SK-N-SH (cell line): Measurements from ENCODE around the gene THSD4. TPM values are rescaled to one million over a fixed set of nuclear protein-coding genes. Genes with fewer than 3 reads are reported as not detected.

Experiments used
- CTCF ChIA-PET: fragments of 300-600, 350-600 bp; formaldehyde crosslinking; extraction: SDS; loops from one replicate; lab custom pipeline; 2021; lab: Yijun Ruan, JAX
- POLR2A ChIA-PET: fragments of 350-600 bp; sonication (Branson Sonifier 250); formaldehyde crosslinking; extraction: SDS; loops from one replicate; lab custom pipeline; 2020; ENCODE audit warnings: antibody characterized with exemption, inconsistent platforms; lab: Yijun Ruan, JAX
- DNase-seq: peaks from one replicate; pipeline ENCODE4 v3.0.0; 2012
- H2AFZ ChIP-seq: fragments of 200-600 bp; sonication (generic); 2 replicates; pipeline ENCODE4 v1.8.1; 2016; ENCODE audit warnings: antibody characterized with exemption, mild to moderate bottlenecking, low read depth
- H3F3A ChIP-seq: fragments of 200-600 bp; sonication (generic); replicated peaks from 2 replicates; pipeline ENCODE3; 2016; ENCODE audit warnings: antibody characterized with exemption, mild to moderate bottlenecking; ENCODE audit not compliant: insufficient read depth
- H3K27ac ChIP-seq, 2 experiments: fragments of 200-500 bp in 1 of 2; fragments of 200-600 bp in 1 of 2; sonication (Bioruptor generic) in 1 of 2; sonication (generic), shearing (Covaris generic) in 1 of 2; 2 replicates each; pipeline versions ENCODE4 v1.5.1 to v1.6.1; 2014 to 2016; ENCODE audit warnings: low read depth in 2 of 2, inconsistent platforms in 1 of 2, low read length in 1 of 2, mild to moderate bottlenecking in 1 of 2, mixed read lengths in 1 of 2
- H3K27me3 ChIP-seq: fragments of 200-600 bp; sonication (generic), shearing (Covaris generic); 2 replicates; pipeline ENCODE4 v1.6.1; 2016; ENCODE audit warnings: mixed run types; ENCODE audit not compliant: insufficient read depth
- H3K36me3 ChIP-seq, 2 experiments: fragments of 200-500 bp in 1 of 2; fragments of 200-600 bp in 1 of 2; sonication (Bioruptor generic) in 1 of 2; sonication (generic) in 1 of 2; replicated peaks in 1 of 2; 2 replicates each; pipeline versions ENCODE3 to v1.5.1; 2014 to 2016; ENCODE audit warnings: low read length in 1 of 2, mild to moderate bottlenecking in 1 of 2; ENCODE audit not compliant: insufficient read depth in 2 of 2, control insufficient read depth in 1 of 2
- H3K4me1 ChIP-seq, 2 experiments: fragments of 200-500 bp in 1 of 2; fragments of 200-600 bp in 1 of 2; sonication (Bioruptor generic) in 1 of 2; sonication (generic), shearing (Covaris generic) in 1 of 2; 2 replicates each; pipeline versions ENCODE4 v1.5.1 to v1.6.1; 2014 to 2016; ENCODE audit warnings: low read depth in 1 of 2, low read length in 1 of 2, mixed run types in 1 of 2; ENCODE audit not compliant: insufficient read depth in 2 of 2, control insufficient read depth in 1 of 2
- H3K4me2 ChIP-seq: fragments of 200-600 bp; sonication (generic), shearing (Covaris generic); 2 replicates; pipeline ENCODE4 v1.6.1; 2017; ENCODE audit warnings: mixed run types
- H3K4me3 ChIP-seq, 2 experiments: fragments of 200-500 bp in 1 of 2; fragments of 200-600 bp in 1 of 2; sonication (Bioruptor generic) in 1 of 2; sonication (generic), shearing (Covaris generic) in 1 of 2; 2 replicates each; pipeline versions ENCODE4 v1.5.1 to v1.8.1; 2014 to 2016; ENCODE audit warnings: low read depth in 2 of 2, inconsistent platforms in 1 of 2, low read length in 1 of 2, mild to moderate bottlenecking in 1 of 2, mixed read lengths in 1 of 2, moderate library complexity in 1 of 2
- H3K79me2 ChIP-seq: fragments of 200-600 bp; sonication (generic); 2 replicates; pipeline ENCODE4 v1.8.1; 2017; ENCODE audit warnings: mild to moderate bottlenecking; ENCODE audit not compliant: insufficient read depth
- H3K9ac ChIP-seq: fragments of 200-600 bp; sonication (generic); 2 replicates; pipeline ENCODE4 v1.6.1; 2017; ENCODE audit warnings: mixed run types
- H3K9me2 ChIP-seq: fragments of 200-600 bp; sonication (generic); 2 replicates; pipeline ENCODE4 v1.6.1; 2017; ENCODE audit warnings: mixed run types
- H3K9me3 ChIP-seq: fragments of 200-600 bp; sonication (generic); 2 replicates; pipeline ENCODE4 v1.6.1; 2017; ENCODE audit warnings: mixed run types, mild to moderate bottlenecking, moderate library complexity
- H4K20me1 ChIP-seq: fragments of 200-600 bp; sonication (generic); 2 replicates; pipeline ENCODE4 v1.6.1; 2017; ENCODE audit warnings: mild to moderate bottlenecking, mixed run types; ENCODE audit not compliant: insufficient read depth
- CHD2 ChIP-seq: fragments of 150-350 bp; IDR thresholded peaks from 2 replicates; pipeline ENCODE4 v1.6.1; 2018; ENCODE audit warnings: low read length; ENCODE audit not compliant: partially characterized antibody
- CTCF ChIP-seq: fragments of 200-600 bp; sonication (generic); IDR thresholded peaks from 2 replicates; pipeline ENCODE4 v1.6.1; 2017; ENCODE audit warnings: antibody characterized with exemption, mild to moderate bottlenecking, moderate library complexity
- ELF1 ChIP-seq: IDR thresholded peaks from 2 replicates; pipeline ENCODE4 v1.4.0; 2012
- EZH2phosphoT487 ChIP-seq: fragments of 200-600 bp; sonication (generic); IDR thresholded peaks from 2 replicates; pipeline ENCODE4 v1.6.1; 2017; ENCODE audit warnings: low read depth, mixed run types, mild to moderate bottlenecking, antibody characterized with exemption, moderate library complexity, borderline replicate concordance
- GABPA ChIP-seq: IDR thresholded peaks from 2 replicates; pipeline ENCODE4 v1.4.0; 2012; ENCODE audit warnings: low read depth, mild to moderate bottlenecking
- IRF3 ChIP-seq: fragments of 150-350 bp; IDR thresholded peaks from 2 replicates; pipeline ENCODE4 v1.6.1; 2016; ENCODE audit warnings: mild to moderate bottlenecking, low read depth, low read length
- JUND ChIP-seq: IDR thresholded peaks from 2 replicates; pipeline ENCODE4 v1.4.0; 2012
- MAX ChIP-seq: IDR thresholded peaks from 2 replicates; pipeline ENCODE4 v1.4.0; 2012; ENCODE audit warnings: low read depth
- POLR2AphosphoS5 ChIP-seq: IDR thresholded peaks from 2 replicates; pipeline ENCODE4 v1.6.1; 2012; ENCODE audit warnings: low read depth, low read length
- RAD21 ChIP-seq: IDR thresholded peaks from 2 replicates; pipeline ENCODE4 v1.6.1; 2012; ENCODE audit warnings: mild to moderate bottlenecking, low read length
- SIN3A ChIP-seq: IDR thresholded peaks from 2 replicates; pipeline ENCODE4 v1.6.1; 2012; ENCODE audit warnings: low read depth, mild to moderate bottlenecking, low read length, moderate library complexity, borderline replicate concordance
- SMC3 ChIP-seq: IDR thresholded peaks from 2 replicates; pipeline ENCODE4 v1.6.1; 2012; ENCODE audit warnings: low read depth, low read length, improper control_type of control experiment
- TCF12 ChIP-seq: IDR thresholded peaks from 2 replicates; pipeline ENCODE4 v1.4.0; 2012
- TEAD4 ChIP-seq: IDR thresholded peaks from 2 replicates; pipeline ENCODE4 v1.4.0; 2012; ENCODE audit warnings: mild to moderate bottlenecking, borderline replicate concordance; ENCODE audit not compliant: insufficient read depth
- YY1 ChIP-seq: IDR thresholded peaks from 2 replicates; pipeline ENCODE4 v1.4.0; 2012; ENCODE audit warnings: low read depth, mild to moderate bottlenecking
- WGBS: methylation state at CpG from one replicate; pipeline ENCODE4 v1.1.6; 2017; ENCODE audit warnings: low lambda C conversion rate; 5-methylcytosine and 5-hydroxymethylcytosine counted together
- polyA plus RNA-seq, 3 experiments: library from polyadenylated mRNA; depleted of rRNA; stranded (reverse); fragments of >200 nt; gene quantifications; 2 replicates each; pipeline ENCODE4 v1.2.3, GENCODE V29; 2012
- TF ChIP-seq, protein P1 (sequence below): IDR thresholded peaks from 2 replicates; pipeline ENCODE4 v1.4.0; 2012; ENCODE audit warnings: low read depth, borderline replicate concordance

Gene THSD4
- polyA plus RNA-seq, 1 of the 3 experiments (the other 2 are of a cell fraction): 79.1 TPM

DNA sequence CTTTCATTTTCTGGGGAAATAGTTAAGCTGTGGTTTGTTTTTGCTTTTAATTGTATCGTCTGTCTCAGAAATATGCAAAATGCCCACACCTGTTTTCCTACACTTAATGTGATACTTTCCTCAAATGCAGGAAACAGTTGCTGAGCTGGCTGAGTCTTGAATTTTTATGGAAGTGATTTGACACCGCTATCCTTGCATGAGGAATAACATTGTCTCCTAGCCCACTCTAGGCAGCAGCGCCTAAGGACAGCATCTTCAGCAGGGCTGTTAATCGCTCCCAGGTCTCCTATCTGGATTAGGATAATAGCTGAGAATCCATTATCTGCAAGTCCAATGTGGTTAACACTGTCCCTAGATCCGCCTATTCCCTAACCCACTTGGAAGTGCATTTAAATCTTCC, 562.5 kb downstream of the THSD4 start:
- TF ChIP-seq ELF1 (no peak), CTCF (no peak), RAD21 (no peak), JUND (no peak), SIN3A (no peak), CHD2 (no peak), POLR2AphosphoS5 (no peak), EZH2phosphoT487 (no peak), SMC3 (no peak), MAX (no peak), TCF12 (no peak)
- TF ChIP-seq, protein P1, sequence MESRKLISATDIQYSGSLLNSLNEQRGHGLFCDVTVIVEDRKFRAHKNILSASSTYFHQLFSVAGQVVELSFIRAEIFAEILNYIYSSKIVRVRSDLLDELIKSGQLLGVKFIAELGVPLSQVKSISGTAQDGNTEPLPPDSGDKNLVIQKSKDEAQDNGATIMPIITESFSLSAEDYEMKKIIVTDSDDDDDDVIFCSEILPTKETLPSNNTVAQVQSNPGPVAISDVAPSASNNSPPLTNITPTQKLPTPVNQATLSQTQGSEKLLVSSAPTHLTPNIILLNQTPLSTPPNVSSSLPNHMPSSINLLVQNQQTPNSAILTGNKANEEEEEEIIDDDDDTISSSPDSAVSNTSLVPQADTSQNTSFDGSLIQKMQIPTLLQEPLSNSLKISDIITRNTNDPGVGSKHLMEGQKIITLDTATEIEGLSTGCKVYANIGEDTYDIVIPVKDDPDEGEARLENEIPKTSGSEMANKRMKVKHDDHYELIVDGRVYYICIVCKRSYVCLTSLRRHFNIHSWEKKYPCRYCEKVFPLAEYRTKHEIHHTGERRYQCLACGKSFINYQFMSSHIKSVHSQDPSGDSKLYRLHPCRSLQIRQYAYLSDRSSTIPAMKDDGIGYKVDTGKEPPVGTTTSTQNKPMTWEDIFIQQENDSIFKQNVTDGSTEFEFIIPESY: no peak
- Histone ChIP-seq H3K9me2 (no peaks in the 10 kb centered on the region), H3K4me3 (no peak overlapping the region), H3K27ac (peak overlapping the region; percentile 56 to 87), H2AFZ (no peak overlapping the region), H3K27me3 (no peaks in the 10 kb centered on the region), H3K79me2 (peaks cover 5% of the 10 kb centered on the region; the same call in 1 of the 2 replicates), H3K9ac (no peak overlapping the region), H4K20me1 (no peaks in the 10 kb centered on the region), H3K9me3 (no peaks in the 10 kb centered on the region), H3K4me2 (peak overlapping the region; percentile 44; the same call in 1 of the 2 replicates), H3K4me1 (peaks cover 7 to 28% of the 10 kb centered on the region in 2 experiments; a peak in 3 of 4 replicates), H3K36me3 (no peaks in the 10 kb centered on the region), H3F3A (peaks cover 28% of the 10 kb centered on the region)
- 89% methylated on average over 5 of the region's 5 CpGs for WGBS
- no peak for DNase-seq
- CTCF ChIA-PET: interaction anchor here (0.6 to 1.9 kb wide), 6 partner anchors 10 to 649 kb away, joined by 3 to 6 read pairs (median 4); no protein-coding TSS in a partner anchor
- POLR2A ChIA-PET: no interaction called here

GRCh38 chr15:71678191-71678590, 562.9 kb downstream of the THSD4 start:
- Histone ChIP-seq H4K20me1 (no peaks in the 10 kb centered on the region), H3K4me1 (peaks cover 7 to 32% of the 10 kb centered on the region in 2 experiments; a peak in 3 of 4 replicates), H3K27ac (peak overlapping the region; percentile 56 to 87; a peak in 3 of 4 replicates), H3K4me3 (no peak overlapping the region), H2AFZ (no peak overlapping the region), H3K79me2 (peaks cover 5% of the 10 kb centered on the region; the same call in 1 of the 2 replicates), H3K27me3 (no peaks in the 10 kb centered on the region), H3K36me3 (no peaks in the 10 kb centered on the region), H3K9me2 (no peaks in the 10 kb centered on the region), H3K9ac (no peak overlapping the region), H3K4me2 (no peak overlapping the region), H3F3A (peaks cover 31% of the 10 kb centered on the region), H3K9me3 (no peaks in the 10 kb centered on the region)
- no peak for DNase-seq
- WGBS: 42% methylated on average over 2 of the region's 2 CpGs
- ChIA-PET POLR2A (no interaction called here), CTCF (interaction anchor here (0.6 to 1.9 kb wide), 5 partner anchors 10 to 649 kb away, joined by 3 to 6 read pairs (median 4); no protein-coding TSS in a partner anchor)
- no peak for TF ChIP-seq JUND
- TF ChIP-seq YY1: no peak
- TF ChIP-seq GABPA: no peak
- TF ChIP-seq TEAD4: no peak
- no peak for TF ChIP-seq IRF3
